Coronary artery (tissue), 2 donors: Measurements from ENCODE around the gene PDK1.

Experiments used
- DNase-seq: peaks from one replicate; pipeline ENCODE4 v3.0.0-alpha.2; 2017; ENCODE audit warnings: low spot score
- H3K27ac ChIP-seq, 2 donors: fragments of 200-600 bp; sonication (generic); one replicate each; pipeline ENCODE4 v1.5.1; 2016 to 2019
- H3K4me3 ChIP-seq: fragments of 200-600 bp; sonication (generic); 2 replicates; pipeline ENCODE4 v1.5.1; 2016; ENCODE audit warnings: mild to moderate bottlenecking, moderate library complexity
- CTCF ChIP-seq: fragments of 200-600 bp; sonication (generic); IDR thresholded peaks from one replicate; pipeline ENCODE4 v1.5.1; 2019; ENCODE audit warnings: antibody characterized with exemption

The PDK1 gene

GRCh38 chr2:172624996-172625395, 69.1 kb downstream of the PDK1 start:
- DNase-seq: no peak
- Histone ChIP-seq H3K27ac (no peak overlapping the region), H3K4me3 (no peak overlapping the region)
- TF ChIP-seq CTCF: no peak

- DNase-seq: no peak
- H3K4me3 ChIP-seq: no peak overlapping the region
- H3K27ac ChIP-seq: no peak overlapping the region
- no peak for TF ChIP-seq CTCF
Observed at GRCh38 chr2:172627181-172627580, 71.3 kb downstream of the PDK1 start.

- no peak for TF ChIP-seq CTCF
- DNase-seq: no peak
- H3K4me3 ChIP-seq: no peak overlapping the region
- H3K27ac ChIP-seq: no peak overlapping the region
Observed at GRCh38 chr2:172628085-172628484, 72.2 kb downstream of the PDK1 start.

GRCh38 chr2:172629586-172629985, 73.7 kb downstream of the PDK1 start:
- no peak for DNase-seq
- TF ChIP-seq CTCF: no peak
- no peak overlapping the region for H3K4me3 ChIP-seq
- no peak overlapping the region for H3K27ac ChIP-seq

- no peak for DNase-seq
- Histone ChIP-seq H3K27ac (no peak overlapping the region), H3K4me3 (no peak overlapping the region)
- no peak for TF ChIP-seq CTCF
Observed at GRCh38 chr2:172630181-172630580, 74.3 kb downstream of the PDK1 start.

- Histone ChIP-seq H3K27ac (no peak overlapping the region), H3K4me3 (no peak overlapping the region)
- no peak for TF ChIP-seq CTCF
- no peak for DNase-seq
Observed at GRCh38 chr2:172634477-172634876, 78.6 kb downstream of the PDK1 start.

GRCh38 chr2:172635548-172635947, 79.7 kb downstream of the PDK1 start:
- no peak for DNase-seq
- no peak for TF ChIP-seq CTCF
- H3K4me3 ChIP-seq: no peak overlapping the region
- H3K27ac ChIP-seq: no peak overlapping the region
